OCI-LY1 (cell line): ENCODE measurements around the gene MYL9.
"Not testable (repeated sequence)": the region's sequence is repeated elsewhere in the genome, so short reads cannot be mapped to it uniquely, and the experiment has no call there.

Source experiments
- H2AFZ ChIP-seq: fragments of 200-600 bp; sonication (generic), shearing (Covaris generic); 2 replicates; pipeline ENCODE4 v1.6.0; 2014; ENCODE audit warnings: antibody characterized with exemption, mild to moderate bottlenecking, low read length
- H3F3A ChIP-seq: fragments of 200-600 bp; sonication (generic), shearing (Covaris generic); 2 replicates; pipeline ENCODE4 v1.6.0; 2014; ENCODE audit warnings: mild to moderate bottlenecking, antibody characterized with exemption, low read length, moderate library complexity; ENCODE audit not compliant: insufficient read depth
- H3K27ac ChIP-seq: fragments of 200-600 bp; sonication (generic); 2 replicates; pipeline ENCODE4 v1.5.1; 2014; ENCODE audit warnings: low read length, mixed run types, mild to moderate bottlenecking, low read depth; ENCODE audit not compliant: poor library complexity, severe bottlenecking
- H3K27me3 ChIP-seq: fragments of 200-600 bp; sonication (generic); 2 replicates; pipeline ENCODE4 v1.6.0; 2014; ENCODE audit warnings: antibody characterized with exemption, mild to moderate bottlenecking, low read length, moderate library complexity; ENCODE audit not compliant: insufficient read depth
- H3K36me3 ChIP-seq: fragments of 200-600 bp; sonication (generic); 2 replicates; pipeline ENCODE4 v1.6.1; 2014; ENCODE audit warnings: mild to moderate bottlenecking, antibody characterized with exemption, low read length, moderate library complexity, mixed read lengths; ENCODE audit not compliant: insufficient read depth
- H3K4me1 ChIP-seq: fragments of 200-600 bp; sonication (generic); 2 replicates; pipeline ENCODE4 v1.5.1; 2014; ENCODE audit warnings: mild to moderate bottlenecking, low read length, moderate library complexity; ENCODE audit not compliant: insufficient read depth, severe bottlenecking
- H3K4me2 ChIP-seq: fragments of 200-600 bp; sonication (generic), shearing (Covaris generic); 2 replicates; pipeline ENCODE4 v1.6.1; 2014; ENCODE audit warnings: low read length
- H3K4me3 ChIP-seq: fragments of 200-600 bp; sonication (generic); 2 replicates; pipeline ENCODE4 v1.5.1; 2014; ENCODE audit warnings: low read length, low read depth, mild to moderate bottlenecking, mixed read lengths; ENCODE audit not compliant: poor library complexity, severe bottlenecking
- H3K79me2 ChIP-seq: fragments of 200-600 bp; shearing (Covaris generic); 2 replicates; pipeline ENCODE4 v1.6.1; 2016; ENCODE audit warnings: mixed run types, low read length, mixed read lengths; ENCODE audit not compliant: insufficient read depth
- H3K9ac ChIP-seq: fragments of 200-600 bp; sonication (generic), shearing (Covaris generic); 2 replicates; pipeline ENCODE4 v1.6.1; 2014; ENCODE audit warnings: mild to moderate bottlenecking, low read length, mixed read lengths
- H3K9me2 ChIP-seq: fragments of 200-600 bp; sonication (generic), shearing (Covaris generic); 2 replicates; pipeline ENCODE4 v1.6.1; 2014; ENCODE audit warnings: low read depth, mild to moderate bottlenecking, low read length, mixed read lengths
- H3K9me3 ChIP-seq: fragments of 200-600 bp; shearing (Covaris generic); 2 replicates; pipeline ENCODE4 v1.6.1; 2014; ENCODE audit warnings: low read length, mixed read lengths
- H4K20me1 ChIP-seq: fragments of 200-600 bp; sonication (generic), shearing (Covaris generic); 2 replicates; pipeline ENCODE4 v1.6.0; 2016; ENCODE audit warnings: mild to moderate bottlenecking, low read length; ENCODE audit not compliant: insufficient read depth
- EZH2 ChIP-seq: fragments of 200-600 bp; sonication (generic), shearing (Covaris generic); IDR thresholded peaks from 2 replicates; pipeline ENCODE4 v1.8.0; 2017; ENCODE audit warnings: borderline replicate concordance, mixed run types, mild to moderate bottlenecking, antibody characterized with exemption, low read length, moderate library complexity, mixed read lengths
- TF ChIP-seq, protein P1 (sequence below): fragments of 200-600 bp; sonication (generic), shearing (Covaris generic); IDR thresholded peaks from 2 replicates; pipeline ENCODE4 v1.5.1; 2017; ENCODE audit warnings: mild to moderate bottlenecking, antibody characterized with exemption, low read length, moderate library complexity, mixed read lengths

The MYL9 gene

DNA sequence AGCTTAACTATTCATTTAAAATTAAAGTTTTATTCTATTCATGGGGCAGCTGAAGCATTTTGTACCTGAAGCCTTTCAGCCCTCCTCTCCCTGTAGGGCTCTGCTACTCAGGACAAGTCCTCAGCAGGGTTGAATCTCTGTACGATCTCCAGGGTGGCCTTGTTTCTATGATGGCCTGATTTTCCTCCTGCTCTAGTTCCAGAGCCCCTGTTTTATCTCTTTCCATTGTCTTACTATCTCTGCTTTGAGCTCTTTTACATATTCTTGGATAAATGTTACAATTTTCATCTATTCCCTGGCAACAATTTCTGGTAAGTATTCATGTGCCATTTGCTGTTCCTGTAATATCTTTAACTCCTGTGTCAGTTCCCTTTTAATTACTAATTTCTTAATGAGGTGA is 19.8 kb upstream of the MYL9 start:
- Histone ChIP-seq H4K20me1 (no peaks in the 10 kb centered on the region), H2AFZ (no peak overlapping the region), H3F3A (no peaks in the 10 kb centered on the region), H3K9me2 (no peaks in the 10 kb centered on the region), H3K36me3 (no peaks in the 10 kb centered on the region), H3K79me2 (no peaks in the 10 kb centered on the region), H3K27ac (no peak overlapping the region), H3K9me3 (no peaks in the 10 kb centered on the region), H3K27me3 (no peaks in the 10 kb centered on the region), H3K4me3 (no peak overlapping the region), H3K4me2 (no peak overlapping the region), H3K4me1 (no peaks in the 10 kb centered on the region), H3K9ac (no peak overlapping the region)
- TF ChIP-seq, protein P1, sequence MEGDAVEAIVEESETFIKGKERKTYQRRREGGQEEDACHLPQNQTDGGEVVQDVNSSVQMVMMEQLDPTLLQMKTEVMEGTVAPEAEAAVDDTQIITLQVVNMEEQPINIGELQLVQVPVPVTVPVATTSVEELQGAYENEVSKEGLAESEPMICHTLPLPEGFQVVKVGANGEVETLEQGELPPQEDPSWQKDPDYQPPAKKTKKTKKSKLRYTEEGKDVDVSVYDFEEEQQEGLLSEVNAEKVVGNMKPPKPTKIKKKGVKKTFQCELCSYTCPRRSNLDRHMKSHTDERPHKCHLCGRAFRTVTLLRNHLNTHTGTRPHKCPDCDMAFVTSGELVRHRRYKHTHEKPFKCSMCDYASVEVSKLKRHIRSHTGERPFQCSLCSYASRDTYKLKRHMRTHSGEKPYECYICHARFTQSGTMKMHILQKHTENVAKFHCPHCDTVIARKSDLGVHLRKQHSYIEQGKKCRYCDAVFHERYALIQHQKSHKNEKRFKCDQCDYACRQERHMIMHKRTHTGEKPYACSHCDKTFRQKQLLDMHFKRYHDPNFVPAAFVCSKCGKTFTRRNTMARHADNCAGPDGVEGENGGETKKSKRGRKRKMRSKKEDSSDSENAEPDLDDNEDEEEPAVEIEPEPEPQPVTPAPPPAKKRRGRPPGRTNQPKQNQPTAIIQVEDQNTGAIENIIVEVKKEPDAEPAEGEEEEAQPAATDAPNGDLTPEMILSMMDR, result no peak
- TF ChIP-seq EZH2, result no peak

DNA sequence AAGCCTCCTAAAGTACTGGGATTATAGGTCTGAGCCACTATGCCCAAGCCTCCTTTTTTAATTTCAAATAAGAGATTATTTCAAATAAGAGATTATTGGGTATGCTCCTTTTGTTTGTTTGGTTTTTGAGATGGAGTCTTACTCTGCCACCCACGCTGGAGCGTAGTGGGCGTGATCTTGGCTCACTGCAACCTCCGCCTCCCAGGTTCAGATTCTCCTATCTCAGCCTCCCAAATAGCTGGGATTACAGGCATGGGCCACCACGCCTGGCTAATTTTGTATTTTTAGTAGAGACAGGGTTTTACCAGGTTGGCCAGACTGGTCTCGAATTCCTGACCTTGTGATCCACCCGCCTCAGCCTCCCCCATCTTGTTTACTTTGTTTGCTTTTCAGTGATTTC is 18.9 kb upstream of the MYL9 start:
- not testable (repeated sequence) for H3K79me2 ChIP-seq, H4K20me1 ChIP-seq, H3K27me3 ChIP-seq, H3K9me2 ChIP-seq, H3K9me3 ChIP-seq, H3K4me2 ChIP-seq, H2AFZ ChIP-seq, H3K4me1 ChIP-seq, H3K36me3 ChIP-seq, H3F3A ChIP-seq, H3K9ac ChIP-seq, H3K27ac ChIP-seq, H3K4me3 ChIP-seq

DNA sequence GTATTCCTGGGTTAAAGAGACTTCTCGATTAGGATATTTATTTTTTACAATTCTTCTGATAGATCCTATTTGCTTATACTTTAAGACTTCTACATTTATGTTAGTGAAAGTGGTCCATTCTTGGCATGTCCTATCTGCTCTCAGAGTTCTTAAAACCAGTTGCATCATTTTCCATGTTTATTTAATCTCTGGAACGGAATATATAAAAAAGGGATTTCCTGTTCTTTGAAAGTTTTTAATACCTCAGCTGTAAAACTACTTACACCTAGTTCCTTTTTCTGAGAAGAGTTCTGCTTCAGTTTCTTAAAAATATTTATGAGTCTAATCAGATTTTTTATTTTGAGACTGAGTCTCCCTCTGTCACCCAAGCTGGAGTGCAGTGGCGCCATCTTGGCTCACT is 18.0 kb upstream of the MYL9 start:
- Histone ChIP-seq H3K4me1 (no peaks in the 10 kb centered on the region), H4K20me1 (no peaks in the 10 kb centered on the region), H3K9me2 (no peaks in the 10 kb centered on the region), H2AFZ (no peak overlapping the region), H3K79me2 (no peaks in the 10 kb centered on the region), H3K4me3 (no peak overlapping the region), H3F3A (no peaks in the 10 kb centered on the region), H3K36me3 (no peaks in the 10 kb centered on the region; the same call in 1 of the 2 replicates), H3K9ac (no peak overlapping the region), H3K4me2 (no peak overlapping the region), H3K27ac (no peak overlapping the region), H3K9me3 (no peaks in the 10 kb centered on the region), H3K27me3 (no peaks in the 10 kb centered on the region)
- TF ChIP-seq, protein P1, result no peak

DNA sequence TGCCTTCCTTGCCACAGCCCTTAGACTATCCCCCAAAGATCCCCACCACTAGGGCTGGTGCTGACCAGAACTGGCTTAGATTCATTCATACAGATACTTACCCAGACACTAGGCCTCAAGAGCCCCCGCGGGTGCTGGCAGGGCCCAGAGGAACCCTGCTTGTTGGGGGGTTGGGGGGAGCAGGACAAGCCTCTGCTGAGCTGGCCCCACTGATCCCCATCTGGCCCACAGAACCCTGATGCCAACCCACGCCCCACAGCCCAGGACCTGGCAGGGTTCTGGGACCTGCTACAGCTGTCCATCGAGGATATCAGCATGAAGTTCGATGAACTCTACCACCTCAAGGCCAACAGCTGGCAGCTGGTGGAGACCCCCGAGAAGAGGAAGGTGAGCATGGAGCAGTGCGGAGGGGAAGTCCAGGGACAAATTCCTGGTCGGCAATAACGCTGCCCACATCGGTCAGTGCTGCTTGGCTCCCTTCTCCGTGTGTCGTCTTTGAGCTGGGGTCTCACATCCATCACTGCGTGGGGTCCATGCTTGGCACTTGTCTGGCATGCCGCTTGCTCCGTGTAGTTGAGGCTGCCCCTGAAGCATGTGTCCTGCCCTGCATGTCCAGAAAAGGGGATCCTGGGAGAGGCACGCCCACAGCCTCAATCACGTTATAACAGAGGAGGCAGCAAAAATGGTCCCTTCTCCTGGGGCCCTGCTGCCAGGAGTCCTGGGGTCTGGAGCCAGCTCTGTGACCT is 15.5 kb upstream of the MYL9 start:
- no peaks in the 10 kb centered on the region for H3K9me3 ChIP-seq
- no peak overlapping the region for H2AFZ ChIP-seq
- H3F3A ChIP-seq, result no peaks in the 10 kb centered on the region
- H3K36me3 ChIP-seq, result no peaks in the 10 kb centered on the region; the same call in 1 of the 2 replicates
- no peaks in the 10 kb centered on the region for H3K4me1 ChIP-seq
- H4K20me1 ChIP-seq, result no peaks in the 10 kb centered on the region
- H3K4me3 ChIP-seq, result no peak overlapping the region
- H3K9me2 ChIP-seq, result no peaks in the 10 kb centered on the region
- H3K27ac ChIP-seq, result no peak overlapping the region
- TF ChIP-seq, protein P1, result no peak
- TF ChIP-seq EZH2, result no peak
- no peaks in the 10 kb centered on the region for H3K79me2 ChIP-seq
- no peaks in the 10 kb centered on the region for H3K27me3 ChIP-seq
- no peak overlapping the region for H3K9ac ChIP-seq
- no peak overlapping the region for H3K4me2 ChIP-seq
